Body of pancreas (tissue), 4 donors: ENCODE results near the gene ERC2. TPM values are rescaled to one million over a fixed set of nuclear protein-coding genes. Genes with fewer than 3 reads are reported as not detected.

Experiments used
- ATAC-seq: fragments of 150-250 bp; one replicate; pipeline ENCODE4 v1.9.1; 2016
- DNase-seq, 4 donors: peaks; one replicate each; pipeline ENCODE4 v3.0.0-alpha.2; 2019
- H3K27ac ChIP-seq, 4 donors: fragments of 200-600 bp; sonication (generic); 1 replicate in 3 of 4; 2 replicates in 1 of 4; pipeline versions ENCODE4 v1.5.1 to v1.6.1; 2016 to 2019; ENCODE audit warnings: mild to moderate bottlenecking in 1 of 4, mixed read lengths in 1 of 4, moderate library complexity in 1 of 4
- H3K27me3 ChIP-seq, 2 donors: fragments of 200-600 bp; sonication (generic); one replicate each; pipeline ENCODE4 v1.6.0; 2016; ENCODE audit warnings: mild to moderate bottlenecking in 1 of 2
- H3K36me3 ChIP-seq, 2 donors: fragments of 200-600 bp; sonication (generic); replicated peaks in 1 of 2; 2 replicates each; pipeline ENCODE4 v1.5.1; 2016; ENCODE audit warnings: low read depth in 2 of 2; ENCODE audit not compliant: insufficient read depth in 1 of 2
- H3K4me1 ChIP-seq: fragments of 200-600 bp; sonication (generic); one replicate; pipeline ENCODE4 v1.6.0; 2016
- H3K4me3 ChIP-seq, 2 donors: fragments of 200-600 bp; sonication (generic); 1 replicate in 1 of 2; 2 replicates in 1 of 2; pipeline ENCODE4 v1.5.1; 2016 to 2019
- H3K9me3 ChIP-seq, 3 donors: fragments of 200-600 bp; sonication (generic); 1 replicate in 2 of 3; 2 replicates in 1 of 3; pipeline ENCODE4 v1.5.1; 2016
- POLR2A ChIP-seq, 3 donors: fragments of 450-650 bp; IDR thresholded peaks; one replicate each; pipeline ENCODE4 v1.6.1; 2016; ENCODE audit warnings: antibody characterized with exemption in 3 of 3, mild to moderate bottlenecking in 2 of 3
- WGBS, 2 donors: methylation state at CpG; one replicate each; pipeline ENCODE4 v1.1.5; 2017; 5-methylcytosine and 5-hydroxymethylcytosine counted together
- intact Hi-C: fragments of 100-400 bp; cut with DNase I; formaldehyde crosslinking; loops from one replicate; pipeline ENCODE4 v1.15.1; 2023
- total RNA-seq, 2 donors: library from RNA; depleted of rRNA; stranded (reverse); fragments of >200 nt; gene quantifications; one replicate each; pipeline ENCODE4 v1.1.0, GENCODE V29; 2016
- TF ChIP-seq, protein P1 (sequence below), 7 experiments: fragments of 450-650 bp in 4 of 7; fragments of 200-600 bp in 3 of 7; sonication (generic) in 3 of 7; IDR thresholded peaks; one replicate each; pipeline ENCODE4 v1.5.1; 2016 to 2019; ENCODE audit warnings: antibody characterized with exemption in 7 of 7

Gene ERC2
- total RNA-seq, 2 donors from 2014 or later = 4.0 to 4.7 TPM

DNA sequence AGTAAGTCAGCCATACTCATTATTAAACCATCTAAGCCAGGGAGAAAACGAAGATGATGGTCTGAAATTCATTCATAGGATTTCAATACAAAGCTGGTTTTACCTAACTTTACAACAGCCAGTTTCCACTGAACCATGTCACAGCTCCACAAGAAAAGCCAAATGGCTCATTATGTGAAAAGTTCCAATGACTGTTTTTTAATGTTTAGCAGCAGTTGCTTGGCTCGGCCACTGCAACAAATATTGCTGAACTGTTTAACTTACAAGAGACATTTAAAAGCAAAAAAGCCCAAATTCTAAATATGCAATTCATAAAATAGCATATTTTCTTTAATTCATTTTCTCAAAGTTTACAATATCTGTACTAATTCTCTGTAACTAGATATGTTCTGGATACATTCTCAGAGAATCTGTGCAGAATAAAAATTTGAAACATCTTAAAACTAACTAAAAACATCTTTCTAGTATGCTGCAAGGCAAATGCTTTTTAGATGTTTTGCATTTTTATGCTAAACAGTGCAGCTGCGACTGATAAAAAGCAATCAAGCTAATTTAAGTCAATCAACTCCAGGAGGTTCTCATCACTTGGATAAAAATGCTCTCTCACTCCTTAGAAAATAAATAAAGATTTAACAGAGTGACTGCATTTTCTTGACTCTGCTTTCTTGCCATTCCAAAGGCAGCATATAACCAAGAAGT lies 356.5 kb downstream of the ERC2 start:
- no peak overlapping the region for H3K27ac ChIP-seq
- no peak overlapping the region for H3K4me3 ChIP-seq
- 42 to 47% methylated on average over 3 of the region's 3 CpGs for WGBS, 2 donors
- H3K36me3 ChIP-seq = no peaks in the 10 kb centered on the region
- no peaks in the 10 kb centered on the region for H3K4me1 ChIP-seq
- ATAC-seq (no peak), DNase-seq (no peak)
- H3K9me3 ChIP-seq = peaks cover 0 to 10% (median 0%) of the 10 kb centered on the region in 3 donors
- no peaks in the 10 kb centered on the region for H3K27me3 ChIP-seq
- intact Hi-C loops = no loop called here
- TF ChIP-seq, protein P1, sequence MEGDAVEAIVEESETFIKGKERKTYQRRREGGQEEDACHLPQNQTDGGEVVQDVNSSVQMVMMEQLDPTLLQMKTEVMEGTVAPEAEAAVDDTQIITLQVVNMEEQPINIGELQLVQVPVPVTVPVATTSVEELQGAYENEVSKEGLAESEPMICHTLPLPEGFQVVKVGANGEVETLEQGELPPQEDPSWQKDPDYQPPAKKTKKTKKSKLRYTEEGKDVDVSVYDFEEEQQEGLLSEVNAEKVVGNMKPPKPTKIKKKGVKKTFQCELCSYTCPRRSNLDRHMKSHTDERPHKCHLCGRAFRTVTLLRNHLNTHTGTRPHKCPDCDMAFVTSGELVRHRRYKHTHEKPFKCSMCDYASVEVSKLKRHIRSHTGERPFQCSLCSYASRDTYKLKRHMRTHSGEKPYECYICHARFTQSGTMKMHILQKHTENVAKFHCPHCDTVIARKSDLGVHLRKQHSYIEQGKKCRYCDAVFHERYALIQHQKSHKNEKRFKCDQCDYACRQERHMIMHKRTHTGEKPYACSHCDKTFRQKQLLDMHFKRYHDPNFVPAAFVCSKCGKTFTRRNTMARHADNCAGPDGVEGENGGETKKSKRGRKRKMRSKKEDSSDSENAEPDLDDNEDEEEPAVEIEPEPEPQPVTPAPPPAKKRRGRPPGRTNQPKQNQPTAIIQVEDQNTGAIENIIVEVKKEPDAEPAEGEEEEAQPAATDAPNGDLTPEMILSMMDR (IDR thresholded peaks at IDR 0.05) = no peak
- TF ChIP-seq POLR2A (IDR thresholded peaks at IDR 0.05) = no peak

DNA sequence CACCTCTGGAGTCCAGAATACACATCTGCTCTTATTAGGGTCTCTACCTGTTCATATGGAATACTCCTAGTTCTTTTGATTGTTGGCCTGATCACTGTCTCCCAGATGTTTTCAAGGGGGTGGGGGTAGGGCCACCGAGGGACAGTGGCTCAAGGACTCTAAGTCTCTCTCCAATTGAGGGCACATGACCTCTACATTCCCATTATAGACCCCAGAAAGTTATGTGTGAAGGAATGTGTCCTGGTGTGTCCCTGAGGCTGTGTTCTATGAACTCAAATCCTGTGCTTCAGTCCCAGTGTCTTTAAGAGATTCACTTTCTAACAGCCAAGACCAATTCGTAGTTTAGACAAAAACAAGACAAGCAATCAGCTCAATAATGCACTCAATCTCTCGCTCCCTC lies 357.4 kb downstream of the ERC2 start:
- H3K36me3 ChIP-seq = no peaks in the 10 kb centered on the region
- no peaks in the 10 kb centered on the region for H3K4me1 ChIP-seq
- no peaks in the 10 kb centered on the region for H3K27me3 ChIP-seq
- DNase-seq (no peak), ATAC-seq (no peak)
- H3K27ac ChIP-seq = no peak overlapping the region
- WGBS, 2 donors = 69 to 76% methylated on average over 3 of the region's 3 CpGs
- H3K4me3 ChIP-seq = no peak overlapping the region
- intact Hi-C loops = no loop called here
- H3K9me3 ChIP-seq = peaks cover 0 to 10% (median 0%) of the 10 kb centered on the region in 3 donors
- TF ChIP-seq, protein P1 (IDR thresholded peaks at IDR 0.05) = no peak
- no peak for TF ChIP-seq POLR2A (IDR thresholded peaks at IDR 0.05)

DNA sequence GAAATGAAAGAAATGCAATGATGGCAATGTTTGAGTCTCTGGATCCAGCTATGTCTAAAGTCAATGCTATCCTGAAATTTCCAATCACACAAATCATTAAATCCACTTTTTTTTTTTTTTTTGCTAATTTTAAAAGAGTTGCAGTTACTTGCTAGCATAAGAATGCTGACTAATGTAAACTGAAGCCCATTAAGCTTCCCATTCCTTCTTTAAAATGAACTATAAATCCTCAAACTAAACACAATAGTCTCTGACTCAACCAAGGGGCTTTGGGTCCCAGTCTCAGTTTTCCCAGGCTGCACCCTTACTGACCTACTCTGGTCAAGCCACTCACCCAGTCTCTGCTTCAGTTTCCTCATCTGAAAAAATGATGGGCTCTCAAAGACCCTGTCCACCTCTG lies 361.1 kb downstream of the ERC2 start:
- no peaks in the 10 kb centered on the region for H3K4me1 ChIP-seq
- ATAC-seq (no peak), DNase-seq (no peak)

DNA sequence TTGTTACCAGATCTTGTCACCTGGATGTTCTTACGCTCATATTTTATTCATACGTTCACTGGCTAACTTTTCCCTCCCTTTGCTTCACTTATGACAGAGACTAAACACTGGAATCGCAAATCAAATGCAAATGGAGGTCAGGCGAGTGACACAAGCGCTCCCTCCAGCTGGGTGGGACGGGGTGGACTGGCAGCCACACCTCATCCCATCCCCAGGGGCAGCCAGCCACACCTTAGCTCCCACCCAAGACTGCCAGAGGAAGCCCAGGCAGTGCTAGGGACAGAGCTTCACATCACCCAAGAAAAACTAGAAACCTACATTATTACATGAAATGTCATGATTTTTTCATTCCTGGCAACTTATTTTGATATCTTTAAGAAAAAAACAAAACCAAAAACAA lies 366.2 kb downstream of the ERC2 start:
- Histone ChIP-seq H3K4me1 (no peaks in the 10 kb centered on the region), H3K27ac (no peak overlapping the region), H3K36me3 (no peaks in the 10 kb centered on the region), H3K27me3 (no peaks in the 10 kb centered on the region), H3K9me3 (no peaks in the 10 kb centered on the region), H3K4me3 (no peak overlapping the region)
- DNase-seq (no peak), ATAC-seq (no peak)
- 77 to 80% methylated on average over 6 of the region's 6 CpGs for WGBS, 2 donors
- TF ChIP-seq POLR2A (IDR thresholded peaks at IDR 0.05) = no peak
- TF ChIP-seq, protein P1 (IDR thresholded peaks at IDR 0.05) = no peak
- intact Hi-C loops = no loop called here

More for the DNA sequence above, 361.1 kb downstream of the ERC2 start:
- intact Hi-C loops = no loop called here
- H3K9me3 ChIP-seq = peaks cover 0 to 5% (median 0%) of the 10 kb centered on the region in 3 donors
- no peak for TF ChIP-seq POLR2A (IDR thresholded peaks at IDR 0.05)
- TF ChIP-seq, protein P1 (IDR thresholded peaks at IDR 0.05) = no peak
- no peaks in the 10 kb centered on the region for H3K27me3 ChIP-seq
- H3K36me3 ChIP-seq = no peaks in the 10 kb centered on the region
- H3K27ac ChIP-seq = no peak overlapping the region
- no peak overlapping the region for H3K4me3 ChIP-seq

DNA sequence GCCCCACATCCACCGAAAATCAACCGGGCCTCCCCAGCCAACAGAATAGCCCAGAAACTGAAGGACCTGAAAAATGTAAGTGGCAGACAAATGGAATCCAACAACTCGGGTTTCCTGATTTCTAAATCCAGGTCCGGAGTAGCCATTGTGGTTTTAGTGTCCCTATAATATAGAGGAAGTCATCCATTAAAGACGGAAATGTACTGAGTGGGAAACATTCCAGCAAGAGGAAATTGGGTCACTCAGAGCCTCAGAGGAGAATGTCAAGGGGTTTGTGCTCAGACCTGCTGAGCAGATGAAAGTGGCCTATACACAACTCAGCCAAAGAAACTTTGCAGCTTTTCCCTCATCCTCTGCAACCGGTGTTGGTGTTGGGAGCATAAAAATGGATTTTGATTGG lies 366.7 kb downstream of the ERC2 start:
- DNase-seq = no peak
- intact Hi-C loops = no loop called here
- H3K9me3 ChIP-seq = no peaks in the 10 kb centered on the region
- no peak overlapping the region for H3K4me3 ChIP-seq
- no peak for ATAC-seq
- 70% methylated on average over 6 of the region's 6 CpGs for WGBS, 2 donors
- no peak overlapping the region for H3K27ac ChIP-seq
- no peaks in the 10 kb centered on the region for H3K36me3 ChIP-seq
- H3K4me1 ChIP-seq = no peaks in the 10 kb centered on the region
- TF ChIP-seq, protein P1 (IDR thresholded peaks at IDR 0.05) = no peak
- no peak for TF ChIP-seq POLR2A (IDR thresholded peaks at IDR 0.05)
- H3K27me3 ChIP-seq = no peaks in the 10 kb centered on the region
